Measurements from ENCODE around the gene CLEC16A.

Gene CLEC16A, protein sequence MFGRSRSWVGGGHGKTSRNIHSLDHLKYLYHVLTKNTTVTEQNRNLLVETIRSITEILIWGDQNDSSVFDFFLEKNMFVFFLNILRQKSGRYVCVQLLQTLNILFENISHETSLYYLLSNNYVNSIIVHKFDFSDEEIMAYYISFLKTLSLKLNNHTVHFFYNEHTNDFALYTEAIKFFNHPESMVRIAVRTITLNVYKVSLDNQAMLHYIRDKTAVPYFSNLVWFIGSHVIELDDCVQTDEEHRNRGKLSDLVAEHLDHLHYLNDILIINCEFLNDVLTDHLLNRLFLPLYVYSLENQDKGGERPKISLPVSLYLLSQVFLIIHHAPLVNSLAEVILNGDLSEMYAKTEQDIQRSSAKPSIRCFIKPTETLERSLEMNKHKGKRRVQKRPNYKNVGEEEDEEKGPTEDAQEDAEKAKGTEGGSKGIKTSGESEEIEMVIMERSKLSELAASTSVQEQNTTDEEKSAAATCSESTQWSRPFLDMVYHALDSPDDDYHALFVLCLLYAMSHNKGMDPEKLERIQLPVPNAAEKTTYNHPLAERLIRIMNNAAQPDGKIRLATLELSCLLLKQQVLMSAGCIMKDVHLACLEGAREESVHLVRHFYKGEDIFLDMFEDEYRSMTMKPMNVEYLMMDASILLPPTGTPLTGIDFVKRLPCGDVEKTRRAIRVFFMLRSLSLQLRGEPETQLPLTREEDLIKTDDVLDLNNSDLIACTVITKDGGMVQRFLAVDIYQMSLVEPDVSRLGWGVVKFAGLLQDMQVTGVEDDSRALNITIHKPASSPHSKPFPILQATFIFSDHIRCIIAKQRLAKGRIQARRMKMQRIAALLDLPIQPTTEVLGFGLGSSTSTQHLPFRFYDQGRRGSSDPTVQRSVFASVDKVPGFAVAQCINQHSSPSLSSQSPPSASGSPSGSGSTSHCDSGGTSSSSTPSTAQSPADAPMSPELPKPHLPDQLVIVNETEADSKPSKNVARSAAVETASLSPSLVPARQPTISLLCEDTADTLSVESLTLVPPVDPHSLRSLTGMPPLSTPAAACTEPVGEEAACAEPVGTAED

DNA sequence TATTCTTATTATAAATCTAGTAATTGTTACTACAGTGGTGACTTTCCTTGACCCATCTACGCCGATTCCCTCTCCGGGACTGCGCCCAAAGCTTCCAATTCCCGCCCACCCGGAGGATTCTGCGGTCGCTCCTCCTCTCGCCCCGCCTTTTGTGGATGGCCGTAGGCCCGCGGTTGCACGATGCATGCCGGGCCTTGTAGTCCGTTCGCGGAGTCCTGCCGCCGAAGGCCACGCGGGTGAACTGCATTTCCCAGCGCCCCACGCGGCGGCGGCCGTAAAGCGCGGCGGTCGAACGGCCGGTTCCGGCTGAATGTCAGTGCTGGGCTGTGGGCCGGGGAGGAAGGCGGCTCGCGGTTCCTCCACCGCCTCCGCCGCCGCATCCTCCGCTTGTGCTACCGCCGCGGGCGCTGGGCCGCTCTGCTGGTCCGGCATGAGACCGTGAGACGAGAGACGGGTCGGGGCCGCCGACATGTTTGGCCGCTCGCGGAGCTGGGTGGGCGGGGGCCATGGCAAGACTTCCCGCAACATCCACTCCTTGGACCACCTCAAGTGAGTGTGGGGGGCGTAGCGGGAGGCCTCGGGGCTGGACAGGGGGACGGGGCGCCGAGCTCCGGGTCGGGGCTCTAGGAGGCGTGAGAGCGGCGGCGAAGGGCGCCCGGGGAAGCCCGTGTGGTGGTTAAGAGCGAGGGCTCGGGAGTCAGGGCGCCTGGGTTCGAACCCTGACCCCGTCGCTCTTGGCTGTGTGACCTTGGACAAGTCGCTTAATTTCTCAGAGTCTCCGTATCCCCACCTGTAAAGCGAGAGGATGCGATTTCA, at the start of gene CLEC16A:
Gene CLEC16A, plus strand, starts transcription at position 316 of the 816 bp plus-strand sequence. Its CDS starts 154 bp downstream, at position 470.
- TF ChIP-seq JUND (IDR thresholded peaks at IDR 0.05; ENCODE audit: low read depth) = no peak
- in situ Hi-C loops (cut with HindIII; ENCODE audit: low pct_unique_long_range_greater_than_20kb, low sequenced_read_pairs) = no loop called here
- DNase-seq (ENCODE audit: low read depth in 1 of 2, low spot score in 1 of 2) = peak; percentile 92 to 97

- peak; percentile 53 to 73 for DNase-seq (ENCODE audit: low read depth in 1 of 2, low spot score in 1 of 2)
- in situ Hi-C loops (cut with HindIII; ENCODE audit: low pct_unique_long_range_greater_than_20kb, low sequenced_read_pairs) = no loop called here
- TF ChIP-seq JUND (IDR thresholded peaks at IDR 0.05; ENCODE audit: low read depth) = no peak
Measured at GRCh38 chr16:10895053-10895946, 49.1 kb upstream of the CLEC16A start.

DNA sequence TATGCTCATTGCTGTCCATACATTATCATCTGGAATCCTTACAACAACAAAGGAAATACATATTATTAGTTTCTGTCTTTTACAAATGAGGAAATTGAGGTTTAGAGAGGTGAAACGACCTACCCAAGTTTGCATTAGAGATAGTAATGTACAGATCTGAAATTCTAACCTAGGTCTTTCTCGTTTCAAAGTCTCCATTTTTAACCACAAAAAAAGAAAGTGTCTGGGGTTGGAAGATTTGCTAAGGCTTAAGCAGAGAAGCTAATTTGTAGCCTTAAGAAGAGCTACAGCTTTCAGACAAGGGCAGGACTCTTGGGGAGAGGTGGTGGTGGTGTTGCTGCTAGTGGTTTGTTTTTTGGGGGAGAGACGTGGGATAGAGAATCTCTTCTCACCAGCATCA, 48.2 kb upstream of the CLEC16A start:
- in situ Hi-C loops (cut with HindIII; ENCODE audit: low pct_unique_long_range_greater_than_20kb, low sequenced_read_pairs) = no loop called here
- no peak for TF ChIP-seq JUND (IDR thresholded peaks at IDR 0.05; ENCODE audit: low read depth)
- DNase-seq (ENCODE audit: low read depth in 1 of 2, low spot score in 1 of 2) = no peak

GRCh38 chr16:10896723-10897122, 47.6 kb upstream of the CLEC16A start:
- no peak for TF ChIP-seq JUND (IDR thresholded peaks at IDR 0.05; ENCODE audit: low read depth)
- in situ Hi-C loops (cut with HindIII; ENCODE audit: low pct_unique_long_range_greater_than_20kb, low sequenced_read_pairs) = no loop called here
- DNase-seq (ENCODE audit: low read depth in 1 of 2, low spot score in 1 of 2) = no peak

GRCh38 chr16:10897134-10897533, 47.2 kb upstream of the CLEC16A start:
- TF ChIP-seq JUND (IDR thresholded peaks at IDR 0.05; ENCODE audit: low read depth) = no peak
- DNase-seq (ENCODE audit: low read depth in 1 of 2, low spot score in 1 of 2) = no peak
- in situ Hi-C loops (cut with HindIII; ENCODE audit: low pct_unique_long_range_greater_than_20kb, low sequenced_read_pairs) = no loop called here

DNA sequence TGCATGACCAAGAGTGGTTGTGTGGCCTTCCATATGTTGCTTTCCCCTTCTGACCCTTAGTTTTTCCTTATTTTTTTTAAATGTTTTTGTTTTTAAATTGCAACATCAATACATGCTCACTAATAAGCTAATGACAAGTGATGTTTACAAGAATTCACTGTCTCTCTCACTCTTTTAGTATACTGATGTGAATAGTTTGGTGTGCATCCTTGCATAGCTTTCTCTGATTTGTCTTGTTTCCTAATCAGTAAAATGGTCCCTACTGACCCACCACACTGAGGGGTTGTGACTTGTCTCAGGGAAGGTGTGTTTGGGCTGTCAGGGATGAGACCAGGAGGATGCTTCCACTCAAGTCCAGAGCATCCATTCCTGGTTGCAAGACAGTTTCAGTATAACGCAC, 41.4 kb upstream of the CLEC16A start:
- in situ Hi-C loops (cut with HindIII; ENCODE audit: low pct_unique_long_range_greater_than_20kb, low sequenced_read_pairs) = no loop called here
- DNase-seq (ENCODE audit: low read depth in 1 of 2, low spot score in 1 of 2) = no peak
- TF ChIP-seq JUND (IDR thresholded peaks at IDR 0.05; ENCODE audit: low read depth) = no peak

DNA sequence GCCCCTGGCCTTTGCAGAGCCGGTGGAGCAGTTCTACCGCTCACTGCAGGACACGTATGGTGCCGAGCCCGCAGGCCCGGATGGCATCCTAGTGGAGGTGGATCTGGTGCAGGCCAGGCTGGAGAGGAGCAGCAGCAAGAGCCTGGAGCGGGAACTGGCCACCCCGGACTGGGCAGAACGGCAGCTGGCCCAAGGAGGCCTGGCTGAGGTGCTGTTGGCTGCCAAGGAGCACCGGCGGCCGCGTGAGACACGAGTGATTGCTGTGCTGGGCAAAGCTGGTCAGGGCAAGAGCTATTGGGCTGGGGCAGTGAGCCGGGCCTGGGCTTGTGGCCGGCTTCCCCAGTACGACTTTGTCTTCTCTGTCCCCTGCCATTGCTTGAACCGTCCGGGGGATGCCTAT, 37.9 kb upstream of the CLEC16A start:
- no peak for DNase-seq (ENCODE audit: low read depth in 1 of 2, low spot score in 1 of 2)
- no peak for TF ChIP-seq JUND (IDR thresholded peaks at IDR 0.05; ENCODE audit: low read depth)
- in situ Hi-C loops (cut with HindIII; ENCODE audit: low pct_unique_long_range_greater_than_20kb, low sequenced_read_pairs) = no loop called here

DNA sequence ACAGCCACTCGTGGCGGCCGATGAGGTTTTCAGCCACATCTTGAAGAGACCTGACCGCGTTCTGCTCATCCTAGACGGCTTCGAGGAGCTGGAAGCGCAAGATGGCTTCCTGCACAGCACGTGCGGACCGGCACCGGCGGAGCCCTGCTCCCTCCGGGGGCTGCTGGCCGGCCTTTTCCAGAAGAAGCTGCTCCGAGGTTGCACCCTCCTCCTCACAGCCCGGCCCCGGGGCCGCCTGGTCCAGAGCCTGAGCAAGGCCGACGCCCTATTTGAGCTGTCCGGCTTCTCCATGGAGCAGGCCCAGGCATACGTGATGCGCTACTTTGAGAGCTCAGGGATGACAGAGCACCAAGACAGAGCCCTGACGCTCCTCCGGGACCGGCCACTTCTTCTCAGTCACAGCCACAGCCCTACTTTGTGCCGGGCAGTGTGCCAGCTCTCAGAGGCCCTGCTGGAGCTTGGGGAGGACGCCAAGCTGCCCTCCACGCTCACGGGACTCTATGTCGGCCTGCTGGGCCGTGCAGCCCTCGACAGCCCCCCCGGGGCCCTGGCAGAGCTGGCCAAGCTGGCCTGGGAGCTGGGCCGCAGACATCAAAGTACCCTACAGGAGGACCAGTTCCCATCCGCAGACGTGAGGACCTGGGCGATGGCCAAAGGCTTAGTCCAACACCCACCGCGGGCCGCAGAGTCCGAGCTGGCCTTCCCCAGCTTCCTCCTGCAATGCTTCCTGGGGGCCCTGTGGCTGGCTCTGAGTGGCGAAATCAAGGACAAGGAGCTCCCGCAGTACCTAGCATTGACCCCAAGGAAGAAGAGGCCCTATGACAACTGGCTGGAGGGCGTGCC, 37.2 kb upstream of the CLEC16A start:
- no peak for TF ChIP-seq JUND (IDR thresholded peaks at IDR 0.05; ENCODE audit: low read depth)
- in situ Hi-C loops (cut with HindIII; ENCODE audit: low pct_unique_long_range_greater_than_20kb, low sequenced_read_pairs) = no loop called here
- no peak for DNase-seq (ENCODE audit: low read depth in 1 of 2, low spot score in 1 of 2)

- no peak for DNase-seq (ENCODE audit: low read depth in 1 of 2, low spot score in 1 of 2)
- no peak for TF ChIP-seq JUND (IDR thresholded peaks at IDR 0.05; ENCODE audit: low read depth)
- in situ Hi-C loops (cut with HindIII; ENCODE audit: low pct_unique_long_range_greater_than_20kb, low sequenced_read_pairs) = no loop called here
Measured at GRCh38 chr16:10907757-10908045, 36.7 kb upstream of the CLEC16A start.

DNA sequence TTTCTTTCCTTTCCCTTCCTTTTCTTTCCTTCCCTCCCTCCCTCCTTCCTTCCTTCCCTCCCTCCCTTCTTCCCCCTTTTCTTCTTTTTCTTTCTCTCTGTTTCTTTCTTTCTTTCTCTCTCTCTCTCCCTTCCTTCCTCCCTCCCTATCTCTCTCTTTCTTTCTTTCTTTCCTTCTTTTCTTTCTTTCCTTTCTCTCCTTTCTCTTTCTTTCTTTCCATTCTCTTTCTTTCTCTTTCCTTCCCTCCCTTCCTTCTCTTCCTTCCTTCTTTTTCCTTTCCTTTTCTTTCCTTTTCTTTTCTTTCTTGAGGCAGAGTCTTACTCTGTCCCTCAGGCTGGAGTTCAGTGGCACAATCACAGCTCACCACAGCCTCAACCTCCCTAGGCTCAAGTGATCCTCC, 33.1 kb upstream of the CLEC16A start:
- in situ Hi-C loops (cut with HindIII; ENCODE audit: low pct_unique_long_range_greater_than_20kb, low sequenced_read_pairs) = no loop called here
- no peak for DNase-seq (ENCODE audit: low read depth in 1 of 2, low spot score in 1 of 2)
- no peak for TF ChIP-seq JUND (IDR thresholded peaks at IDR 0.05; ENCODE audit: low read depth)

GRCh38 chr16:10916534-10916933, 27.8 kb upstream of the CLEC16A start:
- no peak for DNase-seq (ENCODE audit: low read depth in 1 of 2, low spot score in 1 of 2)
- TF ChIP-seq JUND (IDR thresholded peaks at IDR 0.05; ENCODE audit: low read depth) = no peak
- in situ Hi-C loops (cut with HindIII; ENCODE audit: low pct_unique_long_range_greater_than_20kb, low sequenced_read_pairs) = no loop called here
